Loucy (cell line): ENCODE measurements around the gene PSMG3.

Source experiments
- CTCF ChIP-seq: fragments of 200-600 bp; sonication (generic); conservative IDR thresholded peaks from 2 replicates; pipeline ENCODE4 v1.5.1; 2014; ENCODE audit warnings: mild to moderate bottlenecking, antibody characterized with exemption, low read length
- EZH2phosphoT487 ChIP-seq: fragments of 200-600 bp; IDR thresholded peaks from 2 replicates; pipeline ENCODE4 v1.6.1; 2018; ENCODE audit warnings: antibody characterized with exemption, mild to moderate bottlenecking, moderate library complexity, borderline replicate concordance

GRCh38 chr7:1558841-1559625 is 10.8 kb downstream of the PSMG3 start:
- TF ChIP-seq EZH2phosphoT487, result no peak
- no peak for TF ChIP-seq CTCF
